Prostate gland (tissue), 1 donor: ENCODE data around the gene GATB.

Experiments
- POLR2A ChIP-seq: fragments of 450-650 bp; IDR thresholded peaks from one replicate; pipeline ENCODE4 v1.6.1; 2016; ENCODE audit warnings: antibody characterized with exemption, mild to moderate bottlenecking
- POLR2AphosphoS5 ChIP-seq: sonication (generic); formaldehyde crosslinking; IDR thresholded peaks from one replicate; pipeline ENCODE4 v1.6.1; 2017; ENCODE audit warnings: antibody characterized with exemption

DNA sequence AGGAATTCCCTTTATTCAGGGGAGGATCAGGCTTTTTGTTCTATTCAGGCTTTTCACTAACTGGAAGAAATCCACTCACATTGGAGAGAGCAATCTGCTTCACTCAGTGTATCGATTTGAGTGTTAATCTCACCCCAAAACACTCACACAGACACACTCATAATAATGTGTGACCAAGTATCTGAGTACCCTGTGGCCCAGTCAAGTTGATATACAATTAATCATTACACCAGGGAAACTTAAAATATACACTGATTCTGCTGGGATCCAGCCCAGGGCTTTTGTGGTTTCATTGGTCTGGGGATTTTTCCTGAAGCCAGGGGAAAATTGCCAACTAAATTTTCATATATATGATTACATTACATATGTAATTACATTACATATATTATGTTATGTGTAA is 44.0 kb upstream of the GATB start:
- TF ChIP-seq POLR2A (no peak), POLR2AphosphoS5 (no peak)
